Measurements from ENCODE around the gene ERN1. TPM values are rescaled to one million over a fixed set of nuclear protein-coding genes. Genes with fewer than 3 reads are reported as not detected.

Gene ERN1
- total and polyA plus RNA-seq, 7 donors: 1.2 to 9.4 (median 7.4) TPM

DNA sequence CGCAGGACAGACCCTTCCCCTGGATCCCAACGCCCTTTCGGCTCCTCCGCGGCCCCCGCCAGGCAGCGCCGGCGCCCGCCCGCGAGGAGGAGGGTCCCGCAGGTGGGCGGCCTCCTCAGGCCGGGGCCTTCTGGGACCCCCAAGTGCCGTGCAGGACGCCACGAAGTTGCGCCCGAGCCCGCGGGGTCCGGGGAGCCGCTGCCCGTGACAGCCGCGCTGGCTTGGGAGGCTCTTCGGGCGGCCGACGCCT is 504 bp downstream of the ERN1 start:
- Histone ChIP-seq H3K36me3 (no peaks in the 10 kb centered on the region), H3K9me3 (no peaks in the 10 kb centered on the region), H3K27ac (peak overlapping the region; percentile 96 to 99 (median 98)), H3K4me3 (peak overlapping the region; percentile 52 to 92 (median 79)), H3K4me1 (peaks cover 0 to 32% (median 20%) of the 10 kb centered on the region in 4 donors), H3K27me3 (no peaks in the 10 kb centered on the region)
- 0 to 1% methylated on average over 31 of the region's 31 CpGs for WGBS, 2 donors
- DNase-seq: no peak
- TF ChIP-seq EP300 (IDR thresholded peaks at IDR 0.05): no peak
- TF ChIP-seq POLR2AphosphoS5 (IDR thresholded peaks at IDR 0.05): no peak
- no peak for TF ChIP-seq POLR2A (IDR thresholded peaks at IDR 0.05)
- TF ChIP-seq, protein P1, sequence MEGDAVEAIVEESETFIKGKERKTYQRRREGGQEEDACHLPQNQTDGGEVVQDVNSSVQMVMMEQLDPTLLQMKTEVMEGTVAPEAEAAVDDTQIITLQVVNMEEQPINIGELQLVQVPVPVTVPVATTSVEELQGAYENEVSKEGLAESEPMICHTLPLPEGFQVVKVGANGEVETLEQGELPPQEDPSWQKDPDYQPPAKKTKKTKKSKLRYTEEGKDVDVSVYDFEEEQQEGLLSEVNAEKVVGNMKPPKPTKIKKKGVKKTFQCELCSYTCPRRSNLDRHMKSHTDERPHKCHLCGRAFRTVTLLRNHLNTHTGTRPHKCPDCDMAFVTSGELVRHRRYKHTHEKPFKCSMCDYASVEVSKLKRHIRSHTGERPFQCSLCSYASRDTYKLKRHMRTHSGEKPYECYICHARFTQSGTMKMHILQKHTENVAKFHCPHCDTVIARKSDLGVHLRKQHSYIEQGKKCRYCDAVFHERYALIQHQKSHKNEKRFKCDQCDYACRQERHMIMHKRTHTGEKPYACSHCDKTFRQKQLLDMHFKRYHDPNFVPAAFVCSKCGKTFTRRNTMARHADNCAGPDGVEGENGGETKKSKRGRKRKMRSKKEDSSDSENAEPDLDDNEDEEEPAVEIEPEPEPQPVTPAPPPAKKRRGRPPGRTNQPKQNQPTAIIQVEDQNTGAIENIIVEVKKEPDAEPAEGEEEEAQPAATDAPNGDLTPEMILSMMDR (IDR thresholded peaks at IDR 0.05): no peak
- intact Hi-C loops (cut with DNase I): loop anchor here (5.0 kb wide), 1 partner anchor 682 kb away; the partner anchor contains the start of gene CYB561

DNA sequence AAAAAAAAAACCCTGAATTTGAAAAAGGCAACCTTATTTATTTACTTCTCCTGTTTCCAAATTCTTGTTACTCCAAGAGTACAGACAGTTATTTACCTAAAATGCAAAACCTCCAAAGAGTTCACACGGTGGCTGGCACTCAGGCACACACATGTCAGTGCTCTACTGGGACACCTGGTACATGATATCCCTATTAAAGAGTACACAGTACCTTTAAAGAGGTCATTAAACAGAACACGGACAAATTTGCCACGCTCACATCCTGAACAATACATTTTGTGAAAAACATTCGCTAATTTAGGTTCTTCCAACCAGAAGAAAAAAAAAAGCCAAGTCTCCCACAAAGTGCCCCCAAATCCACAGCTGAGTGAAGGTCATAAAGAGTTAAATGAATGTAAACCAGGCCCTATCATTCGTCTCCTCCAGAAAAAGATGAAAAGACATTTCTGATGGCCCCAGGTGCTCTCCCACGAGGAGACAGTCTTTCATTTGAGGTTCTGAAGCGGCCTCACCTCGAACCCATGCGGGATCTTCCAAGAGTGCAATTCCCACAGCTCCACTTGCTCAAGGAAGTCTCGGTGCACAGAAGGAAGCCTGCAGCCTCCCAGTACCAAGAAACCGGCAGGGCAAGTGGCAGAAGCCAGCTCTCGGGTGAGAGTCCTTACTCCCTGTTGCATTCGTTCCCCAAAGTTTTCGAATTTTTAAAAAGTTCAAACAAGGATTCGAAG is 993 bp downstream of the ERN1 start:
- Histone ChIP-seq H3K4me3 (peak overlapping the region; percentile 52 to 92 (median 79)), H3K9me3 (no peaks in the 10 kb centered on the region), H3K4me1 (peaks cover 0 to 32% (median 20%) of the 10 kb centered on the region in 4 donors), H3K27me3 (no peaks in the 10 kb centered on the region), H3K36me3 (no peaks in the 10 kb centered on the region), H3K27ac (peak overlapping the region; percentile 96 to 99 (median 98))
- intact Hi-C loops (cut with DNase I): loop anchor here (5.0 kb wide), 1 partner anchor 682 kb away; the partner anchor contains the start of gene CYB561
- TF ChIP-seq POLR2AphosphoS5 (IDR thresholded peaks at IDR 0.05) (peak in 2 of 4 donors; percentile 21 to 31), POLR2A (IDR thresholded peaks at IDR 0.05) (peak in 1 of 2 donors; percentile 12), EP300 (IDR thresholded peaks at IDR 0.05) (no peak)
- TF ChIP-seq, protein P1 (IDR thresholded peaks at IDR 0.05): no peak
- WGBS, 2 donors: 4 to 13% methylated on average over 15 of the region's 15 CpGs
- DNase-seq: peak; percentile 74

DNA sequence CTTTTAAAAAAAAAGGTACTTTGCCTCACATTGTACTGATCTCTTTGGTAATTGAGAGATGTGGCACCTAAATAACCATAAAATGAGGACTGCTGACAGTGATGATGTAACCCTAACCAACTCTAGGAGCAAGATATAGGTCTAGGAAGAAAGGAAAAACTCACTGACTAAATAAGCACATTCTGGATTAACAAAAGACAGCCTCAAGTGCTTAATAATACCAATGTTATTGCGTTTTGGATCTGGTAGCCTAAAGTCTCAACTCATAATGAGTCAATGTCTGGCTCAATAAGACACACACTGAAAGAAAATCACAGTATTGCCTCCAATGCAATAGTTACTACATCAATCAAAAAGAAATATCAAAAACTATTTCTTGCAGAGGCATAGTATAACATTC is 3.0 kb downstream of the ERN1 start:
- no peak for DNase-seq
- Histone ChIP-seq H3K4me3 (no peak overlapping the region), H3K27ac (no peak overlapping the region), H3K4me1 (peaks cover 0 to 32% (median 20%) of the 10 kb centered on the region in 4 donors), H3K9me3 (no peaks in the 10 kb centered on the region), H3K36me3 (no peaks in the 10 kb centered on the region), H3K27me3 (no peaks in the 10 kb centered on the region)
- TF ChIP-seq, protein P1 (IDR thresholded peaks at IDR 0.05): no peak
- TF ChIP-seq EP300 (IDR thresholded peaks at IDR 0.05) (no peak), POLR2A (IDR thresholded peaks at IDR 0.05) (no peak), POLR2AphosphoS5 (IDR thresholded peaks at IDR 0.05) (no peak)
- intact Hi-C loops (cut with DNase I): loop anchor here (5.0 kb wide), 1 partner anchor 680 kb away; the partner anchor contains the start of gene CYB561
- WGBS, 2 donors: 81 to 82% methylated on average over 1 of the region's 1 CpG

DNA sequence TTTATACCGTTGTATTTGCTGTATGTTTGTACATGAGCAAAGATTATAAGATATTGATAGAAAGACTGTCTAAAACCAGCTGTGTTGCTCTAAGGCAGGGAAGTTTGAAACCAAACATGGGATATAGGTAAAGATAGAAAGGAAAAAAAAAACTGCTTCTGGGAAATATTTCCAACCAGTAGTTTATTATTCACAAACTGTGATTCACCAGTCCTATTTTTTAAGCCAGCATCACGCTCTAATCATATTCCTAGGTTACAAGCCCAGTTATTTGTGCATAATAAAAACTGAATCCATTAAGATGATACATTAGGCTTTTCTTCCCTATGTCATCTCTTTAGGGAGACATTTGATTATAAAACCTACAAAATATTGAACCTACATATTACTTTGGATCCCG is 4.0 kb downstream of the ERN1 start:
- Histone ChIP-seq H3K36me3 (no peaks in the 10 kb centered on the region), H3K4me1 (peaks cover 0 to 30% (median 15%) of the 10 kb centered on the region in 4 donors), H3K27me3 (no peaks in the 10 kb centered on the region), H3K4me3 (no peak overlapping the region), H3K9me3 (no peaks in the 10 kb centered on the region), H3K27ac (no peak overlapping the region)
- intact Hi-C loops (cut with DNase I): loop anchor here (5.0 kb wide), 1 partner anchor 679 kb away; the partner anchor contains the start of gene CYB561
- no peak for DNase-seq
- TF ChIP-seq POLR2A (IDR thresholded peaks at IDR 0.05) (no peak), POLR2AphosphoS5 (IDR thresholded peaks at IDR 0.05) (no peak)
- TF ChIP-seq, protein P1 (IDR thresholded peaks at IDR 0.05): no peak
- WGBS, 2 donors: 72 to 87% methylated on average over 3 of the region's 3 CpGs
